Neural progenitor cell (in vitro differentiated cells): ENCODE data around the gene R3HDM1. TPM values are rescaled to one million over a fixed set of nuclear protein-coding genes. Genes with fewer than 3 reads are reported as not detected.

Experiments
- DNase-seq: peaks from one replicate; pipeline ENCODE4 v3.0.0-alpha.2; 2016; ENCODE audit warnings: low spot score
- H2AFZ ChIP-seq: fragments of 200-600 bp; sonication (generic); replicated peaks from 2 replicates; pipeline ENCODE4 v1.6.1; 2016; ENCODE audit warnings: antibody characterized with exemption
- H3F3A ChIP-seq: fragments of 200-600 bp; sonication (generic); 2 replicates; pipeline ENCODE4 v1.6.1; 2016; ENCODE audit warnings: antibody characterized with exemption, low read depth
- H3K27ac ChIP-seq: fragments of 200-600 bp; sonication (generic); 2 replicates; pipeline ENCODE4 v1.5.1; 2016; ENCODE audit warnings: mild to moderate bottlenecking
- H3K27me3 ChIP-seq: fragments of 200-600 bp; sonication (generic); 2 replicates; pipeline ENCODE4 v1.6.1; 2016; ENCODE audit warnings: mild to moderate bottlenecking, moderate library complexity
- H3K36me3 ChIP-seq: fragments of 200-600 bp; sonication (generic); 2 replicates; pipeline ENCODE4 v1.5.1; 2016
- H3K4me1 ChIP-seq: fragments of 200-600 bp; sonication (generic); 2 replicates; pipeline ENCODE4 v1.6.1; 2016; ENCODE audit warnings: mixed run types
- H3K4me2 ChIP-seq: fragments of 200-600 bp; sonication (generic); 2 replicates; pipeline ENCODE4 v1.6.1; 2016
- H3K4me3 ChIP-seq: fragments of 200-600 bp; sonication (generic); 2 replicates; pipeline ENCODE4 v1.5.1; 2016
- H3K79me2 ChIP-seq: fragments of 200-600 bp; sonication (generic); 2 replicates; pipeline ENCODE4 v1.6.1; 2016; ENCODE audit warnings: low read depth
- H3K9ac ChIP-seq: fragments of 200-600 bp; sonication (generic); 2 replicates; pipeline ENCODE4 v1.6.1; 2016
- H3K9me3 ChIP-seq: fragments of 200-600 bp; sonication (generic); 2 replicates; pipeline ENCODE4 v1.5.1; 2016; ENCODE audit warnings: low read depth
- H4K20me1 ChIP-seq: fragments of 200-600 bp; sonication (generic); 2 replicates; pipeline ENCODE4 v1.6.1; 2016; ENCODE audit warnings: low read depth
- H3K27ac Mint-ChIP-seq: 3 replicates; pipeline ENCODE4 v1.8.0; 2021; ENCODE audit warnings: mixed read lengths
- H3K27me3 Mint-ChIP-seq: 2 replicates; pipeline ENCODE4 v1.8.0; 2022; ENCODE audit warnings: low read depth, mild to moderate bottlenecking, inconsistent platforms, moderate library complexity, mixed read lengths; ENCODE audit not compliant: insufficient read depth
- H3K36me3 Mint-ChIP-seq: 3 replicates; pipeline ENCODE4 v1.8.0; 2021; ENCODE audit warnings: mixed read lengths
- H3K4me1 Mint-ChIP-seq: 3 replicates; pipeline ENCODE4 v1.8.0; 2021; ENCODE audit warnings: mixed read lengths
- H3K4me3 Mint-ChIP-seq: 3 replicates; pipeline ENCODE4 v1.8.0; 2021; ENCODE audit warnings: mild to moderate bottlenecking, moderate library complexity, mixed read lengths
- H3K9me3 Mint-ChIP-seq: 3 replicates; pipeline ENCODE4 v1.8.0; 2020; ENCODE audit warnings: mixed read lengths
- EZH2 ChIP-seq: fragments of 200-600 bp; sonication (generic); IDR thresholded peaks from 2 replicates; pipeline ENCODE4 v1.6.1; 2017; ENCODE audit warnings: antibody characterized with exemption, mild to moderate bottlenecking, moderate library complexity
- EZH2phosphoT487 ChIP-seq: fragments of 200-600 bp; sonication (generic); IDR thresholded peaks from 2 replicates; pipeline ENCODE4 v1.6.1; 2017; ENCODE audit warnings: antibody characterized with exemption
- microRNA counts: library from miRNA; unstranded; fragments of <30 nt; microRNA quantifications from one replicate; lab custom pipeline; 2016
- microRNA-seq: library from miRNA; unstranded; fragments of <30 nt; microRNA quantifications from one replicate; pipeline ENCODE4, GENCODE V29; 2016
- small RNA-seq: library from RNA; depleted of rRNA; stranded (forward); fragments of <200 nt; gene quantifications from one replicate; pipeline ENCODE3, GENCODE V24; 2015
- total RNA-seq: library from RNA; depleted of rRNA; stranded (reverse); fragments of >200 nt; gene quantifications from 2 replicates; pipeline ENCODE4 v1.2.3, GENCODE V29; 2015; ENCODE audit warnings: low replicate concordance
- TF ChIP-seq, protein P1 (sequence below): fragments of 200-600 bp; sonication (generic); IDR thresholded peaks from 2 replicates; pipeline ENCODE4 v1.5.1; 2017; ENCODE audit warnings: antibody characterized with exemption, mild to moderate bottlenecking

R3HDM1 gene
- total RNA-seq, 1 donor from 2014 or later, result 49.4 TPM

DNA sequence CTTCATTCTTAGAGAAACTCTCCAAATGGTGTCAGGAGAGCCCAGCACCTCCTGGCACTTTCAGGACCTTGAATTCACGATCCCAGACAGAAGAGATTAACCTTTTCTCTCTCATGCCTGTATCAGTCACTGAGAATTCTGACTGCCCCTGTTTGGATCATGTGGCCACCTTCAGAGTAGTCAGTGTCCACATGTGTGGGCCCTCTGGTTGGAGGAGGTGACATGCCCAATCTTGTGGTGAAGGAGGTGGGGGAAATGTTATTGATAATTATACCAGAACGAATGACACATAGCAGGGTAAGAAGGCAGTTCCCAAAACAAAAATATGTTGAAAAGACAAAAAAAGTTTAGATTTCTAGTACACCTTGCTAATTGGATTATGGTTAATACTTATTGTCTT, 242.0 kb downstream of the R3HDM1 start:
- no peaks in the 10 kb centered on the region for H3K4me1 Mint-ChIP-seq
- Histone ChIP-seq H3K9ac (no peak overlapping the region), H3K4me2 (no peak overlapping the region), H3K27ac (no peak overlapping the region), H3K36me3 (peaks cover 34% of the 10 kb centered on the region), H2AFZ (no peak overlapping the region), H3K4me1 (no peaks in the 10 kb centered on the region), H3K9me3 (no peaks in the 10 kb centered on the region), H3F3A (peaks cover 2% of the 10 kb centered on the region), H4K20me1 (no peaks in the 10 kb centered on the region), H3K79me2 (no peaks in the 10 kb centered on the region), H3K27me3 (no peaks in the 10 kb centered on the region), H3K4me3 (no peak overlapping the region)
- no peak for TF ChIP-seq EZH2phosphoT487
- no peak for TF ChIP-seq EZH2
- TF ChIP-seq, protein P1, sequence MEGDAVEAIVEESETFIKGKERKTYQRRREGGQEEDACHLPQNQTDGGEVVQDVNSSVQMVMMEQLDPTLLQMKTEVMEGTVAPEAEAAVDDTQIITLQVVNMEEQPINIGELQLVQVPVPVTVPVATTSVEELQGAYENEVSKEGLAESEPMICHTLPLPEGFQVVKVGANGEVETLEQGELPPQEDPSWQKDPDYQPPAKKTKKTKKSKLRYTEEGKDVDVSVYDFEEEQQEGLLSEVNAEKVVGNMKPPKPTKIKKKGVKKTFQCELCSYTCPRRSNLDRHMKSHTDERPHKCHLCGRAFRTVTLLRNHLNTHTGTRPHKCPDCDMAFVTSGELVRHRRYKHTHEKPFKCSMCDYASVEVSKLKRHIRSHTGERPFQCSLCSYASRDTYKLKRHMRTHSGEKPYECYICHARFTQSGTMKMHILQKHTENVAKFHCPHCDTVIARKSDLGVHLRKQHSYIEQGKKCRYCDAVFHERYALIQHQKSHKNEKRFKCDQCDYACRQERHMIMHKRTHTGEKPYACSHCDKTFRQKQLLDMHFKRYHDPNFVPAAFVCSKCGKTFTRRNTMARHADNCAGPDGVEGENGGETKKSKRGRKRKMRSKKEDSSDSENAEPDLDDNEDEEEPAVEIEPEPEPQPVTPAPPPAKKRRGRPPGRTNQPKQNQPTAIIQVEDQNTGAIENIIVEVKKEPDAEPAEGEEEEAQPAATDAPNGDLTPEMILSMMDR, result no peak
- peaks cover 55% of the 10 kb centered on the region for H3K36me3 Mint-ChIP-seq
- peaks cover 3% of the 10 kb centered on the region for H3K9me3 Mint-ChIP-seq
- H3K27ac Mint-ChIP-seq, result no peak overlapping the region
- no peak overlapping the region for H3K4me3 Mint-ChIP-seq
- no peak for DNase-seq
- H3K27me3 Mint-ChIP-seq, result no peaks in the 10 kb centered on the region

DNA sequence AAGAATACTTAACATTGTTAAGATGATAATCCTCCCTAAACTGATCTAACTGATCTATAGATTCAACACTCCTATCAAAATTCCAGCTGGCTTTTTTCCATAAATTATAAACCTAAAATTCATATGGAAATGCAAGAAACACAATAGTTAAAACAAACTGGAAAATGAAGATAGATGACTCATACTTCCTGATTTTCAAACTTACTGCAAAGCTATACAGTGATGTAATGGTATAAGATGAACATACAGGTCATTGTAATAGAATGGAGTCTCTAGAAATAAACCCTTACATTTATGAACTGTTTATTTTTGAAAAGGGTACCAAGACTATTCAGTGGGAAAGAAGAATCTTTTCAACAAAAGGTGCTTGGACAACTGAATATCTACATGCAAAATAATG, 242.6 kb downstream of the R3HDM1 start:
- Histone ChIP-seq H3F3A (peaks cover 7% of the 10 kb centered on the region), H3K27me3 (no peaks in the 10 kb centered on the region), H3K4me2 (no peak overlapping the region), H3K4me1 (no peaks in the 10 kb centered on the region), H4K20me1 (no peaks in the 10 kb centered on the region), H3K9ac (no peak overlapping the region), H2AFZ (no peak overlapping the region), H3K27ac (no peak overlapping the region), H3K9me3 (no peaks in the 10 kb centered on the region), H3K79me2 (no peaks in the 10 kb centered on the region), H3K4me3 (no peak overlapping the region), H3K36me3 (peaks cover 40% of the 10 kb centered on the region)
- TF ChIP-seq, protein P1, result no peak
- TF ChIP-seq EZH2phosphoT487, result no peak
- TF ChIP-seq EZH2, result no peak
- H3K36me3 Mint-ChIP-seq, result peaks cover 56% of the 10 kb centered on the region
- no peaks in the 10 kb centered on the region for H3K27me3 Mint-ChIP-seq
- no peak overlapping the region for H3K27ac Mint-ChIP-seq
- H3K4me1 Mint-ChIP-seq, result no peaks in the 10 kb centered on the region
- H3K9me3 Mint-ChIP-seq, result peaks cover 3% of the 10 kb centered on the region
- no peak overlapping the region for H3K4me3 Mint-ChIP-seq
- DNase-seq, result no peak

MicroRNAs encoded within 50 kb of the gene (microRNA counts, 767-probe panel; counts per million panel counts)
- microRNA hsa-miR-128 (lab: Ali Mortazavi, UCI), result 5,125 counts per million, percentile 91 among the panel's probes with 10 or more counts

Small RNA genes within 50 kb of the gene (microRNA-seq; reads per million reads assigned to microRNA genes)
- gene MIR128-1, result 126 reads per million, percentile 78 among the genes with 10 or more reads in this experiment

Small RNA genes within 50 kb of the gene (small RNA-seq; reads per million reads assigned to genes)
- gene MIR128-1 (3.2 reads per million, percentile 92 among the genes with 10 or more reads in this experiment), gene RNU6-512P (not detected)

Other genes starting within 250 kb of the R3HDM1 start
- 20.3 and 35.9 TPM in 2 replicates for gene ZRANB3, start 266 bp upstream of the R3HDM1 start, total RNA-seq
- 57.6 and 94.3 TPM in 2 replicates for gene UBXN4, start 210.4 kb downstream of the R3HDM1 start, total RNA-seq